Neural cell (in vitro differentiated cells): Measurements from ENCODE around the gene ZMYM3.
"Not testable (repeated sequence)": the region's sequence is repeated elsewhere in the genome, so short reads cannot be mapped to it uniquely, and the experiment has no call there.

ENCODE experiments used
- MXI1 ChIP-seq: fragments of 450-650 bp; conservative IDR thresholded peaks from 2 replicates; pipeline ENCODE4 v1.6.1; 2014; ENCODE audit warnings: antibody characterized with exemption, mild to moderate bottlenecking; ENCODE audit not compliant: poor library complexity, severe bottlenecking
- TF ChIP-seq, protein P1 (sequence below): fragments of 450-650 bp; IDR thresholded peaks from 2 replicates; pipeline ENCODE4 v1.5.1; 2014; ENCODE audit warnings: antibody characterized with exemption, mild to moderate bottlenecking, moderate library complexity; ENCODE audit not compliant: poor library complexity, severe bottlenecking

DNA sequence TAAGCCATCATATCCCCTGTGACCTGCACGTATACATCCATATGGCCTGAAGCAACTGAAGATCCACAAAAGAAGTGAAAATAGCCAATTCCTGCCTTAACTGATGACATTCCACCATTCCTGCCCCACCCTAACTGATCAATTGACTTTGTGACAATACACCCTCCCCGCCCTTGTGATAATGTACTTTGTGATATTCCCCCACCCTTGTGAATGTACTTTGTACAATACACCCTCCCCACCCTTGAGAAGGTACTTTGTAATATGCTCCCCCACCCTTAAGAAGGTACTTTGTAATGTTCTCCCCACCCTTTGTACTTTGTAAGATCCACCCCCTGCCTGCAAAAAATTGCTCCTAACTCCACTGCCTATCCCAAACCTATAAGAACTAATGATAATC, 18.4 kb upstream of the ZMYM3 start:
- not testable (repeated sequence) for TF ChIP-seq MXI1
- TF ChIP-seq, protein P1, sequence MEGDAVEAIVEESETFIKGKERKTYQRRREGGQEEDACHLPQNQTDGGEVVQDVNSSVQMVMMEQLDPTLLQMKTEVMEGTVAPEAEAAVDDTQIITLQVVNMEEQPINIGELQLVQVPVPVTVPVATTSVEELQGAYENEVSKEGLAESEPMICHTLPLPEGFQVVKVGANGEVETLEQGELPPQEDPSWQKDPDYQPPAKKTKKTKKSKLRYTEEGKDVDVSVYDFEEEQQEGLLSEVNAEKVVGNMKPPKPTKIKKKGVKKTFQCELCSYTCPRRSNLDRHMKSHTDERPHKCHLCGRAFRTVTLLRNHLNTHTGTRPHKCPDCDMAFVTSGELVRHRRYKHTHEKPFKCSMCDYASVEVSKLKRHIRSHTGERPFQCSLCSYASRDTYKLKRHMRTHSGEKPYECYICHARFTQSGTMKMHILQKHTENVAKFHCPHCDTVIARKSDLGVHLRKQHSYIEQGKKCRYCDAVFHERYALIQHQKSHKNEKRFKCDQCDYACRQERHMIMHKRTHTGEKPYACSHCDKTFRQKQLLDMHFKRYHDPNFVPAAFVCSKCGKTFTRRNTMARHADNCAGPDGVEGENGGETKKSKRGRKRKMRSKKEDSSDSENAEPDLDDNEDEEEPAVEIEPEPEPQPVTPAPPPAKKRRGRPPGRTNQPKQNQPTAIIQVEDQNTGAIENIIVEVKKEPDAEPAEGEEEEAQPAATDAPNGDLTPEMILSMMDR = not testable (repeated sequence)
